WTC11 (cell line): ENCODE data around the gene ALDH1A2. TPM values are rescaled to one million over a fixed set of nuclear protein-coding genes. Genes with fewer than 3 reads are reported as not detected.
A peak's percentile ranks its signal among the peaks of the same experiment; 100 is the strongest.

Source experiments
- ATAC-seq: fragments of 200-7000 bp; cut with Tn5 transposase; 2 replicates; pipeline ENCODE4 v1.10.0; 2021; ENCODE audit warnings: mild to moderate bottlenecking, moderate library complexity
- CTCF ChIA-PET: fragments of 300-600 bp; sonication (Branson Sonifier 250); formaldehyde crosslinking; loops from one replicate; lab custom pipeline; 2021; ENCODE audit warnings: antibody characterized with exemption; lab: Charles Lee
- POLR2A ChIA-PET: fragments of 350-600 bp; sonication (Branson Sonifier 250); formaldehyde crosslinking; loops from one replicate; lab custom pipeline; 2021; ENCODE audit warnings: antibody characterized with exemption; lab: Charles Lee
- DNase-seq: peaks from one replicate; pipeline ENCODE4 v3.0.0; 2021; ENCODE audit warnings: low spot score
- H3K27ac Mint-ChIP-seq: 2 replicates; pipeline ENCODE4 v1.8.0; 2021; ENCODE audit warnings: mixed read lengths
- H3K27me3 Mint-ChIP-seq: 2 replicates; pipeline ENCODE4 v1.8.0; 2021; ENCODE audit warnings: low read depth, mild to moderate bottlenecking, moderate library complexity, mixed read lengths
- H3K36me3 Mint-ChIP-seq: 2 replicates; pipeline ENCODE4 v1.8.0; 2021; ENCODE audit warnings: mixed read lengths
- H3K4me1 Mint-ChIP-seq: 2 replicates; pipeline ENCODE4 v1.8.0; 2022; ENCODE audit warnings: mixed read lengths
- H3K4me3 Mint-ChIP-seq: 2 replicates; pipeline ENCODE4 v1.8.0; 2021; ENCODE audit warnings: mild to moderate bottlenecking, moderate library complexity, mixed read lengths
- H3K9me3 Mint-ChIP-seq: 2 replicates; pipeline ENCODE4 v1.8.0; 2021; ENCODE audit warnings: mixed read lengths
- AR ChIP-seq: fragments of 250-450 bp; sonication (Bioruptor Pico); IDR thresholded peaks from 2 replicates; pipeline ENCODE4 v1.9.0; 2021; ENCODE audit warnings: mild to moderate bottlenecking
- CREB1 ChIP-seq: sonication (generic); formaldehyde crosslinking; IDR thresholded peaks from 2 replicates; pipeline ENCODE4 v1.8.0; 2023; ENCODE audit warnings: mild to moderate bottlenecking, missing genetic modification reagents
- GRHL2 ChIP-seq: fragments of 250-450 bp; sonication (Bioruptor Pico); IDR thresholded peaks from 2 replicates; pipeline ENCODE4 v1.8.0; 2022; ENCODE audit warnings: mild to moderate bottlenecking, moderate library complexity; ENCODE audit not compliant: insufficient replicate concordance, severe bottlenecking
- HMGA2 ChIP-seq: fragments of 250-450 bp; sonication (Bioruptor Pico); IDR thresholded peaks from 2 replicates; pipeline ENCODE4 v1.4.0; 2021; ENCODE audit warnings: mild to moderate bottlenecking, moderate library complexity
- JUN ChIP-seq: sonication (generic); formaldehyde crosslinking; IDR thresholded peaks from 2 replicates; pipeline ENCODE4 v1.8.0; 2023; ENCODE audit warnings: mild to moderate bottlenecking, missing genetic modification reagents
- MXD4 ChIP-seq: fragments of 250-450 bp; sonication (Bioruptor Pico); IDR thresholded peaks from 2 replicates; pipeline ENCODE4 v1.8.0; 2021; ENCODE audit warnings: mild to moderate bottlenecking, moderate library complexity, borderline replicate concordance
- NFYB ChIP-seq: sonication (generic); formaldehyde crosslinking; conservative IDR thresholded peaks from 2 replicates; pipeline ENCODE4 v1.8.0; 2022; ENCODE audit warnings: low read depth, missing genetic modification reagents
- PREB ChIP-seq: sonication (generic); formaldehyde crosslinking; IDR thresholded peaks from 2 replicates; pipeline ENCODE4 v1.8.1; 2022; ENCODE audit warnings: mild to moderate bottlenecking, missing genetic modification reagents, moderate library complexity, borderline replicate concordance
- SP1 ChIP-seq: sonication (generic); formaldehyde crosslinking; conservative IDR thresholded peaks from 2 replicates; pipeline ENCODE4 v1.8.1; 2022; ENCODE audit warnings: missing genetic modification reagents
- TEAD1 ChIP-seq: sonication (generic); formaldehyde crosslinking; IDR thresholded peaks from 2 replicates; pipeline ENCODE4 v1.8.0; 2022; ENCODE audit warnings: mild to moderate bottlenecking, missing genetic modification reagents
- ZBTB21 ChIP-seq: sonication (generic); formaldehyde crosslinking; IDR thresholded peaks from 2 replicates; pipeline ENCODE4 v1.8.1; 2023; ENCODE audit warnings: mild to moderate bottlenecking, missing genetic modification reagents, borderline replicate concordance
- ZNF425 ChIP-seq: fragments of 250-450 bp; sonication (Bioruptor Pico); conservative IDR thresholded peaks from 2 replicates; pipeline ENCODE4 v1.9.0; 2021; ENCODE audit warnings: mild to moderate bottlenecking
- total RNA-seq: library from RNA; stranded (reverse); gene quantifications from 3 replicates; pipeline ENCODE4 v1.2.3, GENCODE V29; 2021
- TF ChIP-seq, protein P1 (sequence below): fragments of 250-450 bp; sonication (Bioruptor Pico); IDR thresholded peaks from 2 replicates; pipeline ENCODE4 v1.9.0; 2021; ENCODE audit warnings: mild to moderate bottlenecking
- TF ChIP-seq, protein P2 (sequence below): sonication (generic); formaldehyde crosslinking; IDR thresholded peaks from 2 replicates; pipeline ENCODE4 v1.8.1; 2023; ENCODE audit warnings: mild to moderate bottlenecking, missing genetic modification reagents
- TF ChIP-seq, protein P3 (sequence below): sonication (generic); formaldehyde crosslinking; IDR thresholded peaks from 2 replicates; pipeline ENCODE4 v1.8.0; 2023; ENCODE audit warnings: mild to moderate bottlenecking, missing genetic modification reagents
- TF ChIP-seq, protein P4 (sequence below): sonication (generic); formaldehyde crosslinking; conservative IDR thresholded peaks from 2 replicates; pipeline ENCODE4 v1.8.1; 2022; ENCODE audit warnings: mild to moderate bottlenecking, missing genetic modification reagents
- TF ChIP-seq, protein P5 (sequence below): sonication (generic); formaldehyde crosslinking; IDR thresholded peaks from 2 replicates; pipeline ENCODE4 v1.8.1; 2022; ENCODE audit warnings: low read depth, mild to moderate bottlenecking, moderate library complexity, missing genetic modification reagents, borderline replicate concordance

The ALDH1A2 gene
- total RNA-seq, 1 experiment from 2014 or later, result 1.1 TPM

DNA sequence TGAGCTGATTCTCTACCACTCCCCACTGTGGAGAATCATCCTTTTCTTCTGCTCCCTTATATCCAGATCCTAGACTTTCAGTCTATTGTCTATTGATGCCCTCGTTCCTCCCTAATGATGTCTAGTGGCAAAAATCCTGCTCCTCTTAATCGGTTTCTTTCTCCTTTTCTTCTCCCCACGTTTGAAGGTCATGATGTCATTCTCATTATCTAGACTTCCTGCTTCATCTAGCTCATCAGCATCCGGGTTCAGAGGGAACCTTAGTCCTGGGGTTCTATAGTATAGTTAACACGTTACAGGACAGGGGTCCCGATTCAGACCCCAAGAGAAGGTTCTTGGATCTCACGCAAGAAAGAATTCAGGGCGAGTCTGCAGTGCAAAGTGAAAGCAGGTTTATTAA lies 14.9 kb upstream of the ALDH1A2 start (continued):
- TF ChIP-seq GRHL2 (CRISPR knock-in tag) (no peak), ZBTB21 (CRISPR knock-in tag) (no peak), HMGA2 (CRISPR knock-in tag) (no peak), TEAD1 (CRISPR knock-in tag) (no peak), SP1 (CRISPR knock-in tag) (no peak), NFYB (no peak)
- TF ChIP-seq, protein P1, sequence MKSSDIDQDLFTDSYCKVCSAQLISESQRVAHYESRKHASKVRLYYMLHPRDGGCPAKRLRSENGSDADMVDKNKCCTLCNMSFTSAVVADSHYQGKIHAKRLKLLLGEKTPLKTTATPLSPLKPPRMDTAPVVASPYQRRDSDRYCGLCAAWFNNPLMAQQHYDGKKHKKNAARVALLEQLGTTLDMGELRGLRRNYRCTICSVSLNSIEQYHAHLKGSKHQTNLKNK (CRISPR knock-in tag), result no peak
- TF ChIP-seq, protein P2, sequence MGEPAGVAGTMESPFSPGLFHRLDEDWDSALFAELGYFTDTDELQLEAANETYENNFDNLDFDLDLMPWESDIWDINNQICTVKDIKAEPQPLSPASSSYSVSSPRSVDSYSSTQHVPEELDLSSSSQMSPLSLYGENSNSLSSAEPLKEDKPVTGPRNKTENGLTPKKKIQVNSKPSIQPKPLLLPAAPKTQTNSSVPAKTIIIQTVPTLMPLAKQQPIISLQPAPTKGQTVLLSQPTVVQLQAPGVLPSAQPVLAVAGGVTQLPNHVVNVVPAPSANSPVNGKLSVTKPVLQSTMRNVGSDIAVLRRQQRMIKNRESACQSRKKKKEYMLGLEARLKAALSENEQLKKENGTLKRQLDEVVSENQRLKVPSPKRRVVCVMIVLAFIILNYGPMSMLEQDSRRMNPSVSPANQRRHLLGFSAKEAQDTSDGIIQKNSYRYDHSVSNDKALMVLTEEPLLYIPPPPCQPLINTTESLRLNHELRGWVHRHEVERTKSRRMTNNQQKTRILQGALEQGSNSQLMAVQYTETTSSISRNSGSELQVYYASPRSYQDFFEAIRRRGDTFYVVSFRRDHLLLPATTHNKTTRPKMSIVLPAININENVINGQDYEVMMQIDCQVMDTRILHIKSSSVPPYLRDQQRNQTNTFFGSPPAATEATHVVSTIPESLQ (CRISPR knock-in tag), result no peak
- TF ChIP-seq, protein P3, sequence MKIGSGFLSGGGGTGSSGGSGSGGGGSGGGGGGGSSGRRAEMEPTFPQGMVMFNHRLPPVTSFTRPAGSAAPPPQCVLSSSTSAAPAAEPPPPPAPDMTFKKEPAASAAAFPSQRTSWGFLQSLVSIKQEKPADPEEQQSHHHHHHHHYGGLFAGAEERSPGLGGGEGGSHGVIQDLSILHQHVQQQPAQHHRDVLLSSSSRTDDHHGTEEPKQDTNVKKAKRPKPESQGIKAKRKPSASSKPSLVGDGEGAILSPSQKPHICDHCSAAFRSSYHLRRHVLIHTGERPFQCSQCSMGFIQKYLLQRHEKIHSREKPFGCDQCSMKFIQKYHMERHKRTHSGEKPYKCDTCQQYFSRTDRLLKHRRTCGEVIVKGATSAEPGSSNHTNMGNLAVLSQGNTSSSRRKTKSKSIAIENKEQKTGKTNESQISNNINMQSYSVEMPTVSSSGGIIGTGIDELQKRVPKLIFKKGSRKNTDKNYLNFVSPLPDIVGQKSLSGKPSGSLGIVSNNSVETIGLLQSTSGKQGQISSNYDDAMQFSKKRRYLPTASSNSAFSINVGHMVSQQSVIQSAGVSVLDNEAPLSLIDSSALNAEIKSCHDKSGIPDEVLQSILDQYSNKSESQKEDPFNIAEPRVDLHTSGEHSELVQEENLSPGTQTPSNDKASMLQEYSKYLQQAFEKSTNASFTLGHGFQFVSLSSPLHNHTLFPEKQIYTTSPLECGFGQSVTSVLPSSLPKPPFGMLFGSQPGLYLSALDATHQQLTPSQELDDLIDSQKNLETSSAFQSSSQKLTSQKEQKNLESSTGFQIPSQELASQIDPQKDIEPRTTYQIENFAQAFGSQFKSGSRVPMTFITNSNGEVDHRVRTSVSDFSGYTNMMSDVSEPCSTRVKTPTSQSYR (CRISPR knock-in tag), result no peak

- Mint-ChIP-seq H3K9me3 (no peaks in the 10 kb centered on the region), H3K27me3 (no peaks in the 10 kb centered on the region), H3K4me3 (no peak overlapping the region), H3K36me3 (no peaks in the 10 kb centered on the region), H3K27ac (no peak overlapping the region), H3K4me1 (peaks cover 28% of the 10 kb centered on the region)
- TF ChIP-seq MXD4 (CRISPR knock-in tag), result no peak
- TF ChIP-seq CREB1, result no peak
- no peak for TF ChIP-seq JUN (CRISPR knock-in tag)
- no peak for TF ChIP-seq TEAD1 (CRISPR knock-in tag)
- TF ChIP-seq, protein P4, sequence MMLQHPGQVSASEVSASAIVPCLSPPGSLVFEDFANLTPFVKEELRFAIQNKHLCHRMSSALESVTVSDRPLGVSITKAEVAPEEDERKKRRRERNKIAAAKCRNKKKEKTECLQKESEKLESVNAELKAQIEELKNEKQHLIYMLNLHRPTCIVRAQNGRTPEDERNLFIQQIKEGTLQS (CRISPR knock-in tag), result no peak
- ChIA-PET POLR2A (no interaction called here), CTCF (interaction anchor here (1.6 to 1.9 kb wide), 2 partner anchors 9 to 102 kb away, joined by 4 to 6 read pairs; no protein-coding TSS in a partner anchor)
- DNase-seq, result no peak
- no peak for ATAC-seq
Observed at GRCh38 chr15:58078591-58078990, 13.1 kb upstream of the ALDH1A2 start.

DNA sequence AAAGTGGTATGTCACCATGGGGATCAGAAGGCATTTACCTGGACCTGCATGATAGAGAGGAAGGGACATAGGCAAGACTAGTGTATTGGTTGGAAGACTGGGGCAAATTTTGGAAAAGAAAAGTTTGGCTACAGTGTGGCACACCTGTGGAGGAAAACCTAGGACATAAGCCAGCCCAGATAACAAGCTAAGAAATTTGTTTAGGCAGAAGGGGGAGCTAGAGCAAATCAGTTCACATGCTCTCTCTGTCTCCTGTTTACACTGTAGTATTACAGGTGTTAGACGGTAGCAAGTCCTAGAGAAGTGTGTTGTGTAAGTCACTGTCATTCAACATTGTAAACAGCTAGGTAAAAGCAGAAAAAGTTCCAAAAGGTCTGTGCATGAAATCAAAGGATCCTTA lies 11.9 kb upstream of the ALDH1A2 start:
- no peaks in the 10 kb centered on the region for H3K36me3 Mint-ChIP-seq
- DNase-seq, result no peak
- no peak overlapping the region for H3K4me3 Mint-ChIP-seq
- TF ChIP-seq, protein P5, sequence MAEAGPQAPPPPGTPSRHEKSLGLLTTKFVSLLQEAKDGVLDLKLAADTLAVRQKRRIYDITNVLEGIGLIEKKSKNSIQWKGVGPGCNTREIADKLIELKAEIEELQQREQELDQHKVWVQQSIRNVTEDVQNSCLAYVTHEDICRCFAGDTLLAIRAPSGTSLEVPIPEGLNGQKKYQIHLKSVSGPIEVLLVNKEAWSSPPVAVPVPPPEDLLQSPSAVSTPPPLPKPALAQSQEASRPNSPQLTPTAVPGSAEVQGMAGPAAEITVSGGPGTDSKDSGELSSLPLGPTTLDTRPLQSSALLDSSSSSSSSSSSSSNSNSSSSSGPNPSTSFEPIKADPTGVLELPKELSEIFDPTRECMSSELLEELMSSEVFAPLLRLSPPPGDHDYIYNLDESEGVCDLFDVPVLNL (CRISPR knock-in tag), result no peak
- TF ChIP-seq ZNF425, result no peak
- no peak for TF ChIP-seq AR
- TF ChIP-seq PREB (CRISPR knock-in tag), result no peak
- H3K4me1 Mint-ChIP-seq, result peaks cover 28% of the 10 kb centered on the region
- peaks cover 5% of the 10 kb centered on the region; the same call in 1 of the 2 replicates for H3K27me3 Mint-ChIP-seq
- no peaks in the 10 kb centered on the region for H3K9me3 Mint-ChIP-seq
- POLR2A ChIA-PET, result no interaction called here
- no peak overlapping the region for H3K27ac Mint-ChIP-seq
- ATAC-seq, result peak; percentile 90
- CTCF ChIA-PET, result interaction anchor here (0.6 to 1.9 kb wide), 19 partner anchors 9 to 330 kb away, joined by 3 to 25 read pairs (median 4); partner anchors contain the start of genes ALDH1A2 and AQP9
